Stomach (tissue), 4 donors: ENCODE measurements around the gene CCNJL.

Experiments used
- EP300 ChIP-seq: sonication (generic); formaldehyde crosslinking; IDR thresholded peaks from one replicate; pipeline ENCODE4 v1.6.1; 2017; ENCODE audit warnings: antibody characterized with exemption
- POLR2A ChIP-seq, 4 donors: fragments of 450-650 bp; IDR thresholded peaks; one replicate each; pipeline ENCODE4 v1.6.1; 2016; ENCODE audit warnings: antibody characterized with exemption in 4 of 4, control low read depth in 2 of 4, mild to moderate bottlenecking in 1 of 4, moderate library complexity in 1 of 4
- POLR2AphosphoS5 ChIP-seq, 3 donors: sonication (generic); formaldehyde crosslinking; IDR thresholded peaks; one replicate each; pipeline ENCODE4 v1.6.1; 2016; ENCODE audit warnings: antibody characterized with exemption in 3 of 3
- TF ChIP-seq, protein P1 (sequence below), 7 experiments: fragments of 450-650 bp in 4 of 7; fragments of 200-600 bp in 3 of 7; sonication (generic) in 3 of 7; IDR thresholded peaks; one replicate each; pipeline ENCODE4 v1.5.1; 2016 to 2019; ENCODE audit warnings: antibody characterized with exemption in 7 of 7, control low read depth in 2 of 7, mild to moderate bottlenecking in 1 of 7

DNA sequence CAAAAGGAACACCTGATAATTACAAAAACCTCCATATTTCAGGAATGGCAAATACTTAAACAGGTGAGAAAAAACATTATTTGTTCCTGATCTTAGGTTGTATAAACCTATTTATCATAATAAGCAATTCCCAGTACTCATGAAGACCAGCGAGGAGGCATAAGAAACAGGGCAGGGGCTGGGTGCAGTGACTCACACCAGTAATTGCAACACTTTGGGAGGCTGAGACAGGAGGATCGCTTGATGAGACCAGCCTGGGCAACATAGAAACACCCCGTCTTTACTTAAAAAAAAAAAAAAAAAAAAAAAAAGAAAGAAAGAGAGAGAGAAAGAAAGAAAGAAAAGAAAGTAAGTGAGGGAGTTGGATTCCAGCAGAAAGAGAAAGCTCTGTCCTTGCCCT is 21.6 kb downstream of the CCNJL start:
- TF ChIP-seq, protein P1, sequence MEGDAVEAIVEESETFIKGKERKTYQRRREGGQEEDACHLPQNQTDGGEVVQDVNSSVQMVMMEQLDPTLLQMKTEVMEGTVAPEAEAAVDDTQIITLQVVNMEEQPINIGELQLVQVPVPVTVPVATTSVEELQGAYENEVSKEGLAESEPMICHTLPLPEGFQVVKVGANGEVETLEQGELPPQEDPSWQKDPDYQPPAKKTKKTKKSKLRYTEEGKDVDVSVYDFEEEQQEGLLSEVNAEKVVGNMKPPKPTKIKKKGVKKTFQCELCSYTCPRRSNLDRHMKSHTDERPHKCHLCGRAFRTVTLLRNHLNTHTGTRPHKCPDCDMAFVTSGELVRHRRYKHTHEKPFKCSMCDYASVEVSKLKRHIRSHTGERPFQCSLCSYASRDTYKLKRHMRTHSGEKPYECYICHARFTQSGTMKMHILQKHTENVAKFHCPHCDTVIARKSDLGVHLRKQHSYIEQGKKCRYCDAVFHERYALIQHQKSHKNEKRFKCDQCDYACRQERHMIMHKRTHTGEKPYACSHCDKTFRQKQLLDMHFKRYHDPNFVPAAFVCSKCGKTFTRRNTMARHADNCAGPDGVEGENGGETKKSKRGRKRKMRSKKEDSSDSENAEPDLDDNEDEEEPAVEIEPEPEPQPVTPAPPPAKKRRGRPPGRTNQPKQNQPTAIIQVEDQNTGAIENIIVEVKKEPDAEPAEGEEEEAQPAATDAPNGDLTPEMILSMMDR (IDR thresholded peaks at IDR 0.05) = no peak
- TF ChIP-seq POLR2A (IDR thresholded peaks at IDR 0.05) = no peak
- no peak for TF ChIP-seq EP300
- no peak for TF ChIP-seq POLR2AphosphoS5 (IDR thresholded peaks at IDR 0.05)
